ENCODE measurements around the gene SPC25. TPM values are rescaled to one million over a fixed set of nuclear protein-coding genes. Genes with fewer than 3 reads are reported as not detected.
A peak's percentile ranks its signal among the peaks of the same experiment; 100 is the strongest.

The SPC25 gene, protein sequence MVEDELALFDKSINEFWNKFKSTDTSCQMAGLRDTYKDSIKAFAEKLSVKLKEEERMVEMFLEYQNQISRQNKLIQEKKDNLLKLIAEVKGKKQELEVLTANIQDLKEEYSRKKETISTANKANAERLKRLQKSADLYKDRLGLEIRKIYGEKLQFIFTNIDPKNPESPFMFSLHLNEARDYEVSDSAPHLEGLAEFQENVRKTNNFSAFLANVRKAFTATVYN
- total RNA-seq: 1 to 10 TPM in 1 of 10 donors, under 1 TPM in 5, not detected in 4; 0.17 to 3.7 (median 0.50) TPM
- under 1 TPM in 1 of 2 donors, not detected in 1; 0.10 TPM for polyA plus RNA-seq
- long read RNA-seq, donor 1: 0 reads
- long read RNA-seq, donor 2: 0 reads
- long read RNA-seq, donor 3: 0 reads

GRCh38 chr2:168890006-168890782, at the start of gene SPC25:
Gene SPC25, minus strand, starts transcription at chr2:168890430. Its CDS starts 911 bp downstream, at chr2:168889519.
- Histone ChIP-seq H3K36me3 (no peaks in the 10 kb centered on the region), H3K4me1 (peaks cover 0 to 13% (median 4%) of the 10 kb centered on the region in 9 donors), H3K27me3 (no peaks in the 10 kb centered on the region), H3K4me3 (peak within 1 kb of the TSS in 9 of 10 donors; percentile 29 to 57 (median 52)), H3K9me3 (no peaks in the 10 kb centered on the region), H3K27ac (peak within 1 kb of the TSS in 1 of 10 donors; percentile 3)
- 1% methylated on average over 38 of the region's 38 CpGs for WGBS, 2 donors
- ATAC-seq (peak; percentile 93 to 99 (median 98)), DNase-seq (peak; percentile 86 to 91)
- intact Hi-C loops (cut with DNase I): no loop called here
- no peak for TF ChIP-seq CTCF (IDR thresholded peaks at IDR 0.05)

GRCh38 chr2:168939918-168940317, 49.7 kb upstream of the SPC25 start:
- TF ChIP-seq CTCF (IDR thresholded peaks at IDR 0.05): no peak
- WGBS, 2 donors: 91 to 95% methylated on average over 4 of the region's 4 CpGs
- H3K4me1 ChIP-seq: peaks cover 0 to 6% (median 0%) of the 10 kb centered on the region in 9 donors
- no peak overlapping the region for H3K27ac ChIP-seq
- ATAC-seq (no peak), DNase-seq (no peak)
- intact Hi-C loops (cut with DNase I): no loop called here
- H3K36me3 ChIP-seq: no peaks in the 10 kb centered on the region
- no peaks in the 10 kb centered on the region for H3K27me3 ChIP-seq
- no peak overlapping the region for H3K4me3 ChIP-seq
- H3K9me3 ChIP-seq: no peaks in the 10 kb centered on the region

DNA sequence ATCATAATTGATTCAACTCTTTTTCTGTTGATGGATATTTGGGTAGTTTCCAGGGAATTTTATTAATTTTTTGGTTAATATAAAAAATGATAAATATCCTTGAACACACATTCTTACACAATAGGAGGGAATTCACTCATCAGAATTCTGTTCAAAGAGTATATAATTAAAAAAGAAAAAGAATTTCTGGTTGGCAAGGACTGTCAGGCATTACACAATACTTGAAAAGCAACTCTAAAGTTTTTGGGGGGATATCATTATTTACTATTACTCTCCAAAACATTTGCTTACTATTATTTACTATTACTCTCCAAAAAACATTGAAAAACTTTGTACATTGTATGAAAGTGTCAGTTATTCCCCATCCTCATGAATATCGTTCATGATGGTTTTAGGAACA, 48.8 kb upstream of the SPC25 start:
- WGBS, 2 donors: 97 to 99% methylated on average over 1 of the region's 1 CpG
- intact Hi-C loops (cut with DNase I): no loop called here
- no peak for DNase-seq
- no peak for ATAC-seq
- Histone ChIP-seq H3K4me1 (peaks cover 0 to 6% (median 0%) of the 10 kb centered on the region in 9 donors), H3K4me3 (no peak overlapping the region), H3K36me3 (no peaks in the 10 kb centered on the region), H3K27ac (no peak overlapping the region), H3K27me3 (no peaks in the 10 kb centered on the region), H3K9me3 (no peaks in the 10 kb centered on the region)
- no peak for TF ChIP-seq CTCF (IDR thresholded peaks at IDR 0.05)

DNA sequence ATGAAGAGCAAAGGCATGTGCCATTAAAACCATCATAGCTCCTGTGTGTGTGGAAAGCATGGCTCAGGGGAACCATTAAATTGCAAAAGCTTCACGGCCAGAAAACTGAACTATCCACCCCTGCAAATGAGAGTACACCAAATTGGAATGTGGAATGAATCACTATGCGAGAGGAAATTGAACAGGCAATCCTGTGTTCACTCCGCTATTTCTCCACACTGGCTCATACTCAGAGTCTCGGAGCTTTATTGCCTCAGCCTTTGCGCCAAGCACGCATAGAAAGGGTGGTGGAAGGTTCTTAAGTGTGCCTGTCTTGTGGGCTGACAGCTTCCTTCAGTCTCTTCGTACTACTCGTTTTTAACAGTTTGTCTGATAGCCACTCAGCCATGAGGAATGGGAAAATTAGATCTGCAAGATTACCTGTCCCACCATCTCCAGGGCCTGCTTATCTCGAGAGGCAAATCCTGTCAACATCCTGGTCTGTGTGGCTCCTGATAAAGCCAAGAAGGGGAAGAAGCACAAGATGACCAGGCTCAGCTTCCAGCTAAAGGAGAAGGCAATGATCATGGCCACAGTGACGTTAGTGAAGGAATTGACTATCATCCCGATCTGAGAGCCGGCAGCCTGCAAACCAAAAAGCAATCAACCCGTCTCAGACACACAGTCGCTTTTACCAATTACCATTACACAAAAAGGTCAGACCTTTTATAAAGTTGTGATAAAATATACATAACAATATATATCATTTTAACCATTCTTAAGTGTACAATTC, 45.8 kb upstream of the SPC25 start:
- TF ChIP-seq CTCF (IDR thresholded peaks at IDR 0.05): no peak
- no peak overlapping the region for H3K4me3 ChIP-seq
- H3K36me3 ChIP-seq: no peaks in the 10 kb centered on the region
- no peak for ATAC-seq
- no peak for DNase-seq
- intact Hi-C loops (cut with DNase I): no loop called here
- H3K4me1 ChIP-seq: no peaks in the 10 kb centered on the region
- H3K27me3 ChIP-seq: no peaks in the 10 kb centered on the region
- H3K9me3 ChIP-seq: peaks cover 0 to 2% (median 0%) of the 10 kb centered on the region in 11 donors
- H3K27ac ChIP-seq: no peak overlapping the region
- 68 to 78% methylated on average over 14 of the region's 14 CpGs for WGBS, 2 donors
